Measurements from ENCODE around the gene CORIN.

GRCh38 chr4:47741200-47741599, 96.7 kb downstream of the CORIN start:
- TF ChIP-seq POLR2A (IDR thresholded peaks at IDR 0.05; ENCODE audit: low read length) (no peak), CTCF (IDR thresholded peaks at IDR 0.05) (no peak), REST (IDR thresholded peaks at IDR 0.05) (no peak), RAD21 (conservative IDR thresholded peaks at IDR 0.05 in 1 of 2, IDR thresholded peaks at IDR 0.05 in 1 of 2) (no peak), JUNB (IDR thresholded peaks at IDR 0.05) (no peak), ESRRA (IDR thresholded peaks at IDR 0.05; ENCODE audit: borderline replicate concordance, low read length) (no peak), CEBPB (IDR thresholded peaks at IDR 0.05) (no peak), ELK1 (IDR thresholded peaks at IDR 0.05; ENCODE audit: low read depth, low read length) (no peak), BHLHE40 (IDR thresholded peaks at IDR 0.05; ENCODE audit: low read depth, low read length) (no peak), HOXA7 (CRISPR knock-in tag; IDR thresholded peaks at IDR 0.05) (no peak), BCL3 (IDR thresholded peaks at IDR 0.05) (no peak), MYC (IDR thresholded peaks at IDR 0.05; ENCODE audit: borderline replicate concordance, low read length) (no peak)
- TF ChIP-seq, protein P1, sequence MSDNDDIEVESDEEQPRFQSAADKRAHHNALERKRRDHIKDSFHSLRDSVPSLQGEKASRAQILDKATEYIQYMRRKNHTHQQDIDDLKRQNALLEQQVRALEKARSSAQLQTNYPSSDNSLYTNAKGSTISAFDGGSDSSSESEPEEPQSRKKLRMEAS (IDR thresholded peaks at IDR 0.05), result no peak
- TF ChIP-seq, protein P2, sequence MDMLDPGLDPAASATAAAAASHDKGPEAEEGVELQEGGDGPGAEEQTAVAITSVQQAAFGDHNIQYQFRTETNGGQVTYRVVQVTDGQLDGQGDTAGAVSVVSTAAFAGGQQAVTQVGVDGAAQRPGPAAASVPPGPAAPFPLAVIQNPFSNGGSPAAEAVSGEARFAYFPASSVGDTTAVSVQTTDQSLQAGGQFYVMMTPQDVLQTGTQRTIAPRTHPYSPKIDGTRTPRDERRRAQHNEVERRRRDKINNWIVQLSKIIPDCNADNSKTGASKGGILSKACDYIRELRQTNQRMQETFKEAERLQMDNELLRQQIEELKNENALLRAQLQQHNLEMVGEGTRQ (IDR thresholded peaks at IDR 0.05), result no peak
